IMR-90 (cell line): ENCODE measurements around the gene PPP1R2.

Experiments
- CTCF ChIP-seq: conservative IDR thresholded peaks from 2 replicates; pipeline ENCODE4 v1.5.1; 2012; ENCODE audit warnings: mild to moderate bottlenecking, low read depth, low read length, improper control_type of control experiment
- ELK1 ChIP-seq: fragments of 150-350 bp; IDR thresholded peaks from 2 replicates; pipeline ENCODE4 v1.6.1; 2016; ENCODE audit warnings: low read depth, mild to moderate bottlenecking, low read length, moderate library complexity, borderline replicate concordance
- POLR2A ChIP-seq: IDR thresholded peaks from 2 replicates; pipeline ENCODE4 v1.6.1; 2012; ENCODE audit warnings: mild to moderate bottlenecking, low read depth, low read length

GRCh38 chr3:195580744-195581443 lies 37.8 kb upstream of the PPP1R2 start:
- TF ChIP-seq CTCF = no peak
- TF ChIP-seq ELK1 = no peak
- no peak for TF ChIP-seq POLR2A
